SIG-M5 treated with dmso at 0.1 percent for 504 hours (cell line): ENCODE measurements around the gene MUC20.
"Not testable (repeated sequence)": the region's sequence is repeated elsewhere in the genome, so short reads cannot be mapped to it uniquely, and the experiment has no call there.

ENCODE experiments used
- DNase-seq: peaks from one replicate; lab custom pipeline; 2025; ENCODE audit not compliant: unreplicated experiment; lab: John Stamatoyannopoulos, UW

The MUC20 gene

GRCh38 chr3:195710126-195710905 is 10.5 kb upstream of the MUC20 start:
- DNase-seq: not testable (repeated sequence)

GRCh38 chr3:195711091-195711812 is 9.5 kb upstream of the MUC20 start:
- not testable (repeated sequence) for DNase-seq

GRCh38 chr3:195711813-195712534 is 8.8 kb upstream of the MUC20 start:
- DNase-seq: no peak

- DNase-seq: not testable (repeated sequence)
These were observed 8.3 kb upstream of the MUC20 start for GRCh38 chr3:195712535-195712910.

GRCh38 chr3:195713150-195713549 is 7.6 kb upstream of the MUC20 start:
- not testable (repeated sequence) for DNase-seq

GRCh38 chr3:195714380-195715011 is 6.3 kb upstream of the MUC20 start:
- no peak for DNase-seq

GRCh38 chr3:195715134-195715533 is 5.6 kb upstream of the MUC20 start:
- DNase-seq: no peak

GRCh38 chr3:195715583-195716266 is 5.1 kb upstream of the MUC20 start:
- DNase-seq: no peak

GRCh38 chr3:195717416-195717815 is 3.4 kb upstream of the MUC20 start:
- DNase-seq: no peak

GRCh38 chr3:195717852-195718476 is 2.8 kb upstream of the MUC20 start:
- DNase-seq: no peak

GRCh38 chr3:195718477-195718984 is 2.2 kb upstream of the MUC20 start:
- DNase-seq: no peak

- not testable (repeated sequence) for DNase-seq
These were observed 1.1 kb upstream of the MUC20 start for GRCh38 chr3:195719514-195720254.

- not testable (repeated sequence) for DNase-seq
These were observed 1.6 kb downstream of the MUC20 start for GRCh38 chr3:195722139-195722995.

GRCh38 chr3:195722996-195723345 is 2.2 kb downstream of the MUC20 start:
- not testable (repeated sequence) for DNase-seq

- DNase-seq: not testable (repeated sequence)
These were observed 3.6 kb downstream of the MUC20 start for GRCh38 chr3:195724363-195724762.

- not testable (repeated sequence) for DNase-seq
These were observed 5.3 kb downstream of the MUC20 start for GRCh38 chr3:195725916-195726740.

GRCh38 chr3:195727606-195728195 is 6.9 kb downstream of the MUC20 start:
- no peak for DNase-seq
